LNCaP clone FGC (cell line): ENCODE data around the gene KIRREL2.
"Not testable (repeated sequence)": the region's sequence is repeated elsewhere in the genome, so short reads cannot be mapped to it uniquely, and the experiment has no call there.

Experiments used
- DNase-seq: peaks from one replicate; pipeline ENCODE4 v3.0.0-alpha.2; 2011; ENCODE audit warnings: low read depth
- H3K4me3 ChIP-seq: 2 replicates; pipeline ENCODE4 v1.5.1; 2011; ENCODE audit warnings: mild to moderate bottlenecking, low read depth, low read length, control low read depth
- CTCF ChIP-seq: IDR thresholded peaks from 2 replicates; pipeline ENCODE4 v1.5.1; 2012; ENCODE audit warnings: mild to moderate bottlenecking; ENCODE audit not compliant: control insufficient read depth, insufficient read depth; ENCODE audit errors: extremely low read depth

KIRREL2 gene

GRCh38 chr19:35861640-35862160 is 5.0 kb downstream of the KIRREL2 start:
- H3K4me3 ChIP-seq = no peak overlapping the region
- no peak for TF ChIP-seq CTCF
- DNase-seq = no peak

GRCh38 chr19:35862528-35862927 is 5.8 kb downstream of the KIRREL2 start:
- H3K4me3 ChIP-seq = no peak overlapping the region
- DNase-seq = no peak
- no peak for TF ChIP-seq CTCF

GRCh38 chr19:35863018-35863417 is 6.3 kb downstream of the KIRREL2 start:
- DNase-seq = no peak
- TF ChIP-seq CTCF = no peak
- H3K4me3 ChIP-seq = no peak overlapping the region

- no peak for TF ChIP-seq CTCF
- peak within 1 kb of the TSS; percentile 53 for H3K4me3 ChIP-seq
- DNase-seq = no peak
These were observed 11.6 kb downstream of the KIRREL2 start, which contains the start of gene APLP1 for GRCh38 chr19:35868172-35868822. APLP1 (plus strand) TSS chr19:35868574; CDS start chr19:35868637, 63 bp downstream.

- DNase-seq = no peak
- H3K4me3 ChIP-seq = peak overlapping the region; percentile 53
- TF ChIP-seq CTCF = no peak
These were observed 12.2 kb downstream of the KIRREL2 start for GRCh38 chr19:35868823-35869326.

GRCh38 chr19:35869327-35870123 is 12.8 kb downstream of the KIRREL2 start:
- peak overlapping the region; percentile 53 for H3K4me3 ChIP-seq
- DNase-seq = peak; percentile 68
- TF ChIP-seq CTCF = no peak

GRCh38 chr19:35870124-35870736 is 13.5 kb downstream of the KIRREL2 start:
- not testable (repeated sequence) for DNase-seq

More at GRCh38 chr19:35870124-35870736, 13.5 kb downstream of the KIRREL2 start:
- peak overlapping the region; percentile 10; the same call in 1 of the 2 replicates for H3K4me3 ChIP-seq
